ENCODE data around the gene LRRN2.

DNA sequence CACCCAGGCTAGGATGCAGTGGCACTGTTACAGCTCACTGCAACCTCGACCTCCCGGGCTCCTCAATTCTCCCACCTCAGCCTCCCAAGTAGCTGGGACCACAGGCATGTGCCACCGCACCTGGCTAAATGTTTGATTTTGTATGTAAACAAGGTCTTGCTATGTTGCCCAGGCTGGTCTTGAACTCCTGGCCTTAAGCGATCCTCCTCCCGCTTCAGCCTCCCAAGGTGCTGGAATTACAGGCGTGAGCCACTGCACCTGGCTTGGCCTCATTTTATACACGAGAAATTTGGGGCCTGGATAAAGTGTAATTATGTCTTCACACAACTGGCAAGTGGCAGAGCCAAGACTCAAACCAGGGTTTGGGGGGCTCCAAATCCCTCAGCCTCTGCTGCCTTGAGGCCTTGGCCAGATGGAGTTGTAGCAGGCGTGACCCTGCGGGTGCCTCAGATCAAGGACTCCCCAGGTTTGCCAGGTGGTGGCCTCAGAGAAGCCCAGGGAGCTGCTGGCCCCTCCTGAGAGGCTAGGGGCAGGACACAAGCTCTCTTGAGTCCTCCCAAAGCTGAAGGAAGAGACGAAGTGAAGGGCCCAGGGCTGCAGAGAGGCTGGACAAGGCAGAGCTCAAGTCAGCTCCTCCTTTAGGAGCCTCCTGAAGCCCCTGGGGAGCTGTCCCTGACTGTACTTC is 107.6 kb downstream of the LRRN2 start:
- TF ChIP-seq, protein P1, sequence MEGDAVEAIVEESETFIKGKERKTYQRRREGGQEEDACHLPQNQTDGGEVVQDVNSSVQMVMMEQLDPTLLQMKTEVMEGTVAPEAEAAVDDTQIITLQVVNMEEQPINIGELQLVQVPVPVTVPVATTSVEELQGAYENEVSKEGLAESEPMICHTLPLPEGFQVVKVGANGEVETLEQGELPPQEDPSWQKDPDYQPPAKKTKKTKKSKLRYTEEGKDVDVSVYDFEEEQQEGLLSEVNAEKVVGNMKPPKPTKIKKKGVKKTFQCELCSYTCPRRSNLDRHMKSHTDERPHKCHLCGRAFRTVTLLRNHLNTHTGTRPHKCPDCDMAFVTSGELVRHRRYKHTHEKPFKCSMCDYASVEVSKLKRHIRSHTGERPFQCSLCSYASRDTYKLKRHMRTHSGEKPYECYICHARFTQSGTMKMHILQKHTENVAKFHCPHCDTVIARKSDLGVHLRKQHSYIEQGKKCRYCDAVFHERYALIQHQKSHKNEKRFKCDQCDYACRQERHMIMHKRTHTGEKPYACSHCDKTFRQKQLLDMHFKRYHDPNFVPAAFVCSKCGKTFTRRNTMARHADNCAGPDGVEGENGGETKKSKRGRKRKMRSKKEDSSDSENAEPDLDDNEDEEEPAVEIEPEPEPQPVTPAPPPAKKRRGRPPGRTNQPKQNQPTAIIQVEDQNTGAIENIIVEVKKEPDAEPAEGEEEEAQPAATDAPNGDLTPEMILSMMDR (IDR thresholded peaks at IDR 0.05; ENCODE audit: low read length) = no peak
- no peak for TF ChIP-seq EZH2 (IDR thresholded peaks at IDR 0.05; ENCODE audit: borderline replicate concordance, low read length)
